SH-SY5Y (cell line): ENCODE measurements around the gene SPATS2L.

ENCODE experiments used
- GATA2 ChIP-seq: IDR thresholded peaks from 2 replicates; pipeline ENCODE4 v1.6.1; 2011; ENCODE audit warnings: mild to moderate bottlenecking, low read depth, low read length
- GATA3 ChIP-seq: IDR thresholded peaks from 2 replicates; pipeline ENCODE4 v1.6.1; 2011; ENCODE audit warnings: low read depth, mild to moderate bottlenecking, low read length, moderate library complexity

- TF ChIP-seq GATA2 (no peak), GATA3 (no peak)
These were observed 187.6 kb downstream of the SPATS2L start for GRCh38 chr2:200494048-200494447.
